K562 (cell line): ENCODE measurements around the gene GUK1. TPM values are rescaled to one million over a fixed set of nuclear protein-coding genes. Genes with fewer than 3 reads are reported as not detected.

Experiments
- ARHGAP35 ChIP-seq: fragments of 450-650 bp; IDR thresholded peaks from 2 replicates; pipeline ENCODE4 v1.6.1; 2018; ENCODE audit not compliant: partially characterized antibody
- CBX1 ChIP-seq: sonication (generic); IDR thresholded peaks from 2 replicates; pipeline ENCODE4 v1.6.1; 2016; ENCODE audit warnings: antibody characterized with exemption, low read depth, mild to moderate bottlenecking
- CREBBP ChIP-seq: IDR thresholded peaks from one replicate; pipeline ENCODE4 v1.6.1; 2012; ENCODE audit warnings: low read depth, mild to moderate bottlenecking, control low read depth, inconsistent platforms, low read length
- CXXC5 ChIP-seq: fragments of 250-450 bp; sonication (Bioruptor Pico); IDR thresholded peaks from 2 replicates; pipeline ENCODE4 v1.8.0; 2022; ENCODE audit warnings: inconsistent platforms, mild to moderate bottlenecking, moderate library complexity
- EWSR1 ChIP-seq: fragments of 450-650 bp; IDR thresholded peaks from 2 replicates; pipeline ENCODE4 v1.6.1; 2018; ENCODE audit warnings: borderline replicate concordance, mild to moderate bottlenecking, low read depth, moderate library complexity; ENCODE audit not compliant: partially characterized antibody
- FOS ChIP-seq: IDR thresholded peaks from 3 replicates; pipeline ENCODE4 v1.6.1; 2011; ENCODE audit not compliant: insufficient read length; ENCODE audit errors: extremely low read depth
- FOXM1 ChIP-seq, 2 experiments: fragments of 450-650 bp in 1 of 2; sonication (generic) in 1 of 2; formaldehyde crosslinking in 1 of 2; IDR thresholded peaks; 2 replicates each; pipeline versions ENCODE4 v1.6.1 to v1.9.0; 2017 to 2022; ENCODE audit warnings: low read depth in 2 of 2, mild to moderate bottlenecking in 2 of 2, missing genetic modification reagents in 1 of 2, moderate library complexity in 1 of 2
- KDM5B ChIP-seq: fragments of 200-600 bp; sonication (generic); IDR thresholded peaks from 2 replicates; pipeline ENCODE4 v1.6.1; 2012; ENCODE audit warnings: low read depth, mild to moderate bottlenecking, moderate library complexity, low read length, control low read depth, inconsistent platforms; ENCODE audit not compliant: insufficient replicate concordance
- MBD2 ChIP-seq: sonication (generic); IDR thresholded peaks from 2 replicates; pipeline ENCODE4 v1.6.1; 2016; ENCODE audit warnings: low read depth, borderline replicate concordance
- MCM3 ChIP-seq: fragments of 450-650 bp; IDR thresholded peaks from 2 replicates; pipeline ENCODE4 v1.6.1; 2016
- MTA2 ChIP-seq: fragments of 450-650 bp; IDR thresholded peaks from 2 replicates; pipeline ENCODE4 v1.6.1; 2016; ENCODE audit warnings: low read depth
- NCOA6 ChIP-seq: fragments of 450-650 bp; IDR thresholded peaks from 2 replicates; pipeline ENCODE4 v1.6.1; 2017; ENCODE audit warnings: mild to moderate bottlenecking
- POU5F1 ChIP-seq: fragments of 150-350 bp; IDR thresholded peaks from 2 replicates; pipeline ENCODE4 v1.6.1; 2014; ENCODE audit warnings: borderline replicate concordance, low read length, low read depth, mild to moderate bottlenecking; ENCODE audit not compliant: partially characterized antibody
- RBM22 ChIP-seq: fragments of 200-400 bp; formaldehyde crosslinking; IDR thresholded peaks from 2 replicates; pipeline ENCODE4 v1.6.1; 2018; ENCODE audit warnings: low read length, low read depth; ENCODE audit not compliant: poor library complexity, severe bottlenecking
- SNRNP70 ChIP-seq: fragments of 200-400 bp; formaldehyde crosslinking; optimal IDR thresholded peaks from 2 replicates; pipeline ENCODE3; 2017; ENCODE audit warnings: low read depth, low read length
- YY1 ChIP-seq, 3 experiments: IDR thresholded peaks; 2 replicates each; pipeline ENCODE4 v1.6.1; 2011; ENCODE audit warnings: low read length in 2 of 3, mild to moderate bottlenecking in 2 of 3, moderate library complexity in 2 of 3, borderline replicate concordance in 1 of 3, control low read depth in 1 of 3, low read depth in 1 of 3; ENCODE audit not compliant: insufficient read depth in 3 of 3, insufficient replicate concordance in 2 of 3, control insufficient read depth in 1 of 3, insufficient read length in 1 of 3; ENCODE audit errors: extremely low read depth in 1 of 3
- ZBED1 ChIP-seq: IDR thresholded peaks from 2 replicates; pipeline ENCODE4 v1.6.1; 2014
- ZNF184 ChIP-seq: sonication (generic); formaldehyde crosslinking; IDR thresholded peaks from 2 replicates; pipeline ENCODE4 v1.5.0; 2020; ENCODE audit warnings: missing genetic modification reagents
- polyA plus RNA-seq, 8 experiments: library from polyadenylated mRNA; depleted of rRNA in 4 of 8; stranded (reverse) in 5 of 8; unstranded in 3 of 8; fragments of >200 nt; fragmentation: Nextera tagmentation in 2 of 8; fragmentation: Illumina TruSeq in 1 of 8; extraction: Ambion mirVana in 2 of 8; extraction: Trizol in 1 of 8; gene quantifications; 2 replicates each; pipeline versions ENCODE4 v1.2.1 to v1.2.3, GENCODE V29; 2011 to 2014; ENCODE audit warnings: inconsistent platforms in 1 of 8, missing spikeins in 1 of 8
- total RNA-seq, 7 experiments: library from RNA; depleted of rRNA in 6 of 7; stranded (reverse); fragments of >200 nt in 6 of 7; fragmentation: Illumina TruSeq in 2 of 7; extraction: Trizol in 2 of 7; gene quantifications; 2 replicates each; pipeline versions ENCODE4 v1.2.1 to v1.2.3, GENCODE V29; 2011 to 2021; ENCODE audit warnings: low replicate concordance in 1 of 7
- TF ChIP-seq, protein P1 (sequence below): sonication (generic); IDR thresholded peaks from 2 replicates; pipeline ENCODE4 v1.6.1; 2016
- TF ChIP-seq, protein P2 (sequence below): fragments of 450-650 bp; IDR thresholded peaks from 2 replicates; pipeline ENCODE4 v1.6.1; 2016; ENCODE audit warnings: missing biosample characterization, missing genetic modification characterization
- TF ChIP-seq, protein P3 (sequence below): sonication (generic); formaldehyde crosslinking; IDR thresholded peaks from 2 replicates; pipeline ENCODE4 v1.8.1; 2023; ENCODE audit warnings: missing genetic modification reagents, mild to moderate bottlenecking, borderline replicate concordance

GUK1 gene
- total and polyA plus RNA-seq, 9 of the 15 experiments (the other 6 are each of a cell fraction or from before 2014, with no cell fraction given): 7.0 to 331 (median 132) TPM

DNA sequence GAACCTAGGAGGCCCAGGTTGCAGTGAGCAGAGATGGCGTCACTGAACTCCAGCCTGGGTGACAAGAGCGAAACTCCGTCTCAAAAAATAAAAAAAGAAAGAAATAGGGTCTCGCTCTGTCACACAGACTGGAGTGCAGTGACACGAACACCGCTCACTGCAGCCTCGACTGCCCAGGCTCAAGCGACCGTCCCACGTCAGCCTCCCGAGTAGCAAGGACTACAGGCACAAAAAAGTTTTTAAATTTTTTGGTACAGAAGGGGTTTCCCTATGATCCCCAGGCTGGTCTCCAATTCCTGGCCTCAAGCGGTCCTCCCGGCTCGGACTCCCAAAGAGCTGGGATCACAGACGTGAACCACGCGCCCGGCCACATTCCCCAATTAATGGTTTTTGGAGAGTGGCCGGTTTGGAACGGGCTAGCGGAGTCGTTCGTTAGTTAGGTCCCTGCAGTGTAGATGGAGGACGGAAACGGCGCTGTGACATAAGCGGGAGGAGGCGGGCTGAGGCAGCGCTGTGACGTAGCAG lies 611 bp upstream of the GUK1 start (continued):
- TF ChIP-seq NCOA6 (no peak), MBD2 (no peak), MCM3 (no peak), MTA2 (no peak), SNRNP70 (no peak), YY1 (IDR thresholded peaks at IDR 0.05; ENCODE audit: borderline replicate concordance in 1 of 3, control insufficient read depth in 1 of 3, extremely low read depth in 1 of 3, insufficient read depth in 3 of 3, insufficient read length in 1 of 3, insufficient replicate concordance in 2 of 3, low read depth in 1 of 3, low read length in 2 of 3) (peak in 2 of 3 experiments; percentile 58 to 84), ZNF184 (CRISPR knock-in tag) (no peak), EWSR1 (no peak), KDM5B (no peak), RBM22 (no peak), ARHGAP35 (no peak), ZBED1 (no peak), CBX1 (no peak; the same call in 1 of the 2 replicates), POU5F1 (no peak), CXXC5 (no peak), CREBBP (no peak), FOS (no peak), FOXM1 (IDR thresholded peaks at IDR 0.05; ENCODE audit: low read depth) (peak; percentile 27; the same call in 1 of the 2 replicates), FOXM1 (CRISPR knock-in tag; IDR thresholded peaks at IDR 0.05; ENCODE audit: low read depth) (no peak)
- TF ChIP-seq, protein P1, sequence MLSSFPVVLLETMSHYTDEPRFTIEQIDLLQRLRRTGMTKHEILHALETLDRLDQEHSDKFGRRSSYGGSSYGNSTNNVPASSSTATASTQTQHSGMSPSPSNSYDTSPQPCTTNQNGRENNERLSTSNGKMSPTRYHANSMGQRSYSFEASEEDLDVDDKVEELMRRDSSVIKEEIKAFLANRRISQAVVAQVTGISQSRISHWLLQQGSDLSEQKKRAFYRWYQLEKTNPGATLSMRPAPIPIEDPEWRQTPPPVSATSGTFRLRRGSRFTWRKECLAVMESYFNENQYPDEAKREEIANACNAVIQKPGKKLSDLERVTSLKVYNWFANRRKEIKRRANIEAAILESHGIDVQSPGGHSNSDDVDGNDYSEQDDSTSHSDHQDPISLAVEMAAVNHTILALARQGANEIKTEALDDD: peak; percentile 23; the same call in 1 of the 2 replicates
- TF ChIP-seq, protein P2, sequence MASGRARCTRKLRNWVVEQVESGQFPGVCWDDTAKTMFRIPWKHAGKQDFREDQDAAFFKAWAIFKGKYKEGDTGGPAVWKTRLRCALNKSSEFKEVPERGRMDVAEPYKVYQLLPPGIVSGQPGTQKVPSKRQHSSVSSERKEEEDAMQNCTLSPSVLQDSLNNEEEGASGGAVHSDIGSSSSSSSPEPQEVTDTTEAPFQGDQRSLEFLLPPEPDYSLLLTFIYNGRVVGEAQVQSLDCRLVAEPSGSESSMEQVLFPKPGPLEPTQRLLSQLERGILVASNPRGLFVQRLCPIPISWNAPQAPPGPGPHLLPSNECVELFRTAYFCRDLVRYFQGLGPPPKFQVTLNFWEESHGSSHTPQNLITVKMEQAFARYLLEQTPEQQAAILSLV (tag): no peak
- TF ChIP-seq, protein P3, sequence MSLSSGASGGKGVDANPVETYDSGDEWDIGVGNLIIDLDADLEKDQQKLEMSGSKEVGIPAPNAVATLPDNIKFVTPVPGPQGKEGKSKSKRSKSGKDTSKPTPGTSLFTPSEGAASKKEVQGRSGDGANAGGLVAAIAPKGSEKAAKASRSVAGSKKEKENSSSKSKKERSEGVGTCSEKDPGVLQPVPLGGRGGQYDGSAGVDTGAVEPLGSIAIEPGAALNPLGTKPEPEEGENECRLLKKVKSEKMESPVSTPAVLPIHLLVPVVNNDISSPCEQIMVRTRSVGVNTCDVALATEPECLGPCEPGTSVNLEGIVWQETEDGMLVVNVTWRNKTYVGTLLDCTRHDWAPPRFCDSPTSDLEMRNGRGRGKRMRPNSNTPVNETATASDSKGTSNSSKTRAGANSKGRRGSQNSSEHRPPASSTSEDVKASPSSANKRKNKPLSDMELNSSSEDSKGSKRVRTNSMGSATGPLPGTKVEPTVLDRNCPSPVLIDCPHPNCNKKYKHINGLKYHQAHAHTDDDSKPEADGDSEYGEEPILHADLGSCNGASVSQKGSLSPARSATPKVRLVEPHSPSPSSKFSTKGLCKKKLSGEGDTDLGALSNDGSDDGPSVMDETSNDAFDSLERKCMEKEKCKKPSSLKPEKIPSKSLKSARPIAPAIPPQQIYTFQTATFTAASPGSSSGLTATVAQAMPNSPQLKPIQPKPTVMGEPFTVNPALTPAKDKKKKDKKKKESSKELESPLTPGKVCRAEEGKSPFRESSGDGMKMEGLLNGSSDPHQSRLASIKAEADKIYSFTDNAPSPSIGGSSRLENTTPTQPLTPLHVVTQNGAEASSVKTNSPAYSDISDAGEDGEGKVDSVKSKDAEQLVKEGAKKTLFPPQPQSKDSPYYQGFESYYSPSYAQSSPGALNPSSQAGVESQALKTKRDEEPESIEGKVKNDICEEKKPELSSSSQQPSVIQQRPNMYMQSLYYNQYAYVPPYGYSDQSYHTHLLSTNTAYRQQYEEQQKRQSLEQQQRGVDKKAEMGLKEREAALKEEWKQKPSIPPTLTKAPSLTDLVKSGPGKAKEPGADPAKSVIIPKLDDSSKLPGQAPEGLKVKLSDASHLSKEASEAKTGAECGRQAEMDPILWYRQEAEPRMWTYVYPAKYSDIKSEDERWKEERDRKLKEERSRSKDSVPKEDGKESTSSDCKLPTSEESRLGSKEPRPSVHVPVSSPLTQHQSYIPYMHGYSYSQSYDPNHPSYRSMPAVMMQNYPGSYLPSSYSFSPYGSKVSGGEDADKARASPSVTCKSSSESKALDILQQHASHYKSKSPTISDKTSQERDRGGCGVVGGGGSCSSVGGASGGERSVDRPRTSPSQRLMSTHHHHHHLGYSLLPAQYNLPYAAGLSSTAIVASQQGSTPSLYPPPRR (CRISPR knock-in tag): no peak
